Measurements from ENCODE around the gene C9.
A peak's percentile ranks its signal among the peaks of the same experiment; 100 is the strongest.

C9 gene

DNA sequence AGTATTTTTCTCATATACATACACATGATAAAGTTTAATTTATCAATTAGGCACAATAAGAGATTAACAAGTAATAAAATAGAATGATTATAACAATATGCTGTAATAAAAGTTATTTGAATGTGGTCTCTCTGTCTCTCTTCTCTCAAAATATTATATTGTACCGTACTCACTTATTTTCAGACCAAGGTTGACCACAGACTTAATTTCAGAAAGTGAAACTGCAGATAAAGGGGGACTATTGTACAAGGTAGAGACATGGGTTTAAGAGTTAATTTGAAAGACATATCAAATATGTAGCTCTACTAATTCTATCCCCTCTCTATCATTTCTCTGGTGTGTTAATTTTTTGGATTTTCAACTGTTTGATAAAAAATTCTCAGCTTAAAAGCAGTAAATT lies 20.0 kb upstream of the C9 start:
- no peak overlapping the region for H3K18ac ChIP-seq (ENCODE audit: low read depth in 1 of 2, low read length in 2 of 2)
- WGBS, result no CpG with 5 or more reads among the region's 1 CpG
- no peak overlapping the region for H2BK15ac ChIP-seq (ENCODE audit: low read depth, poor library complexity, severe bottlenecking)
- H3K27me3 ChIP-seq (ENCODE audit: control insufficient read depth in 1 of 2, insufficient read depth in 1 of 2, low read length in 2 of 2), result no peaks in the 10 kb centered on the region
- H3K36me3 ChIP-seq (ENCODE audit: control insufficient read depth in 1 of 2, insufficient read depth in 2 of 2, low read depth in 1 of 2, low read length in 2 of 2), result peaks cover 29 to 100% of the 10 kb centered on the region in 2 experiments
- DNase-seq, result no peak
- no peak overlapping the region for H2BK120ac ChIP-seq (ENCODE audit: low read depth, low read length)
- H3K23ac ChIP-seq (ENCODE audit: low read length in 2 of 2), result no peak overlapping the region
- peaks cover 1% of the 10 kb centered on the region for H3K4me1 ChIP-seq (ENCODE audit: control insufficient read depth, insufficient read depth, low read depth, low read length)
- no peak overlapping the region for H3K4me2 ChIP-seq (ENCODE audit: low read length, poor library complexity, severe bottlenecking)
- no peak overlapping the region for H3K14ac ChIP-seq (ENCODE audit: low read length in 2 of 2)
- peaks cover 18% of the 10 kb centered on the region for H3K79me1 ChIP-seq (replicated peaks; ENCODE audit: low read length, poor library complexity, severe bottlenecking)
- H3K4me3 ChIP-seq (ENCODE audit: insufficient read depth in 1 of 2, low read depth in 1 of 2, low read length in 2 of 2), result no peak overlapping the region
- no peak overlapping the region for H2BK5ac ChIP-seq (ENCODE audit: low read depth, low read length, poor library complexity, severe bottlenecking)
- no peaks in the 10 kb centered on the region for H3K9me3 ChIP-seq (ENCODE audit: control insufficient read depth, low read length)
- H2AFZ ChIP-seq (ENCODE audit: low read depth, low read length), result no peak overlapping the region
- no peak overlapping the region for H4K91ac ChIP-seq (ENCODE audit: low read length)
- H3K4ac ChIP-seq (ENCODE audit: low read depth in 1 of 2, low read length in 2 of 2), result no peak overlapping the region
- no peak overlapping the region for H2AK5ac ChIP-seq (ENCODE audit: low read length, severe bottlenecking)
- no peak overlapping the region for H3K27ac ChIP-seq (ENCODE audit: low read length, poor library complexity, severe bottlenecking)
- H2BK12ac ChIP-seq (ENCODE audit: low read length in 2 of 2), result no peak overlapping the region
- peak overlapping the region; percentile 1 for H3K9ac ChIP-seq (ENCODE audit: low read length)
- no peak overlapping the region for H4K8ac ChIP-seq (ENCODE audit: low read length)

DNA sequence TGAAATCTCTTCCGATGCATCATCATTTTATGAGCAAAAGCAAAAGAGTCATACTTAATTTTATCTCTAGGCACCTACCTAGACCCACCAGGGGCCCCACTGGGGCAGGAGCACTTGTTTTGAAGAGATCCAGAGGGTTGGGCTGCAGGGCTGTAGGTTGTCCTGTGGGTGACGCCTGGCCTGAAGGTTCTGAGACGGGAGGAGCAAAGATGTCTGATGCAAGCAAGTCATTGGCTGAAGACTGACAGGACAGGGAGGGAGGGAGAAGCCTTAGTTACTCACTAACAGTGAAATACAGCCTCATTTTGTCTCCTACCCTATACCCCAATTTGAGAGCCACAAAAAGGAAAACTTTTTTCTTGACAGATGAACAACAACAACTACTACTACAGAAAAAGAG lies 17.1 kb upstream of the C9 start:
- H2BK15ac ChIP-seq (ENCODE audit: low read depth, poor library complexity, severe bottlenecking), result no peak overlapping the region
- peaks cover 19% of the 10 kb centered on the region for H3K79me1 ChIP-seq (replicated peaks; ENCODE audit: low read length, poor library complexity, severe bottlenecking)
- H3K9ac ChIP-seq (ENCODE audit: low read length), result no peak overlapping the region
- no peak overlapping the region for H2BK120ac ChIP-seq (ENCODE audit: low read depth, low read length)
- no peaks in the 10 kb centered on the region for H3K27me3 ChIP-seq (ENCODE audit: control insufficient read depth in 1 of 2, insufficient read depth in 1 of 2, low read length in 2 of 2)
- H2AK5ac ChIP-seq (ENCODE audit: low read length, severe bottlenecking), result no peak overlapping the region
- peaks cover 1% of the 10 kb centered on the region for H3K4me1 ChIP-seq (ENCODE audit: control insufficient read depth, insufficient read depth, low read depth, low read length)
- no peak overlapping the region for H2BK12ac ChIP-seq (ENCODE audit: low read length in 2 of 2)
- H3K18ac ChIP-seq (ENCODE audit: low read depth in 1 of 2, low read length in 2 of 2), result no peak overlapping the region
- 94% methylated on average over 2 of the region's 3 CpGs for WGBS
- DNase-seq, result no peak
- no peak overlapping the region for H3K4ac ChIP-seq (ENCODE audit: low read depth in 1 of 2, low read length in 2 of 2)
- no peak overlapping the region for H3K4me2 ChIP-seq (ENCODE audit: low read length, poor library complexity, severe bottlenecking)
- H3K23ac ChIP-seq (ENCODE audit: low read length in 2 of 2), result no peak overlapping the region
- no peak overlapping the region for H2AFZ ChIP-seq (ENCODE audit: low read depth, low read length)
- H4K91ac ChIP-seq (ENCODE audit: low read length), result no peak overlapping the region
- no peak overlapping the region for H3K4me3 ChIP-seq (ENCODE audit: insufficient read depth in 1 of 2, low read depth in 1 of 2, low read length in 2 of 2)
- H4K8ac ChIP-seq (ENCODE audit: low read length), result no peak overlapping the region
- no peak overlapping the region for H2BK5ac ChIP-seq (ENCODE audit: low read depth, low read length, poor library complexity, severe bottlenecking)
- no peaks in the 10 kb centered on the region for H3K9me3 ChIP-seq (ENCODE audit: control insufficient read depth, low read length)
- H3K14ac ChIP-seq (ENCODE audit: low read length in 2 of 2), result no peak overlapping the region
- peaks cover 46 to 99% of the 10 kb centered on the region in 2 experiments for H3K36me3 ChIP-seq (ENCODE audit: control insufficient read depth in 1 of 2, insufficient read depth in 2 of 2, low read depth in 1 of 2, low read length in 2 of 2)
- H3K27ac ChIP-seq (ENCODE audit: low read length, poor library complexity, severe bottlenecking), result no peak overlapping the region

DNA sequence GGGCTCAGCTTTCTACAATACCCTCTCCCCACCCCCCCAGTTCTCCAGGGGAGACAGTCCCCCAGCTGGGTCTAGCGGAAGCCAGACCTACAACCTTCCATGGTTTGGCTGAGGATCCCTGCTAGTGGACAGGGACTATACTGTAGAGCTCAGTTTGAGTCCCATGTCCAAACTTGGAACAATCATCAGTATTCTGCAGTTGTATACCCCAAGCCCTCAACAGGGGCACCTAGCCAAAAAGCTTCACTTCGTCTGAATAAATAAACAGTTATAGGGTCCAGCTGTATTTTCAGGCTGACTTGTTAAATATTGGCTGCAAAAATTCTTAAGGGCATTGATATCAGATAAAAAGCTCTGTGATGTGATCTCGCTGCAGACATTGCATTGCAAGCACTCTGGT lies 15.4 kb upstream of the C9 start:
- 87% methylated on average over 3 of the region's 3 CpGs for WGBS

DNA sequence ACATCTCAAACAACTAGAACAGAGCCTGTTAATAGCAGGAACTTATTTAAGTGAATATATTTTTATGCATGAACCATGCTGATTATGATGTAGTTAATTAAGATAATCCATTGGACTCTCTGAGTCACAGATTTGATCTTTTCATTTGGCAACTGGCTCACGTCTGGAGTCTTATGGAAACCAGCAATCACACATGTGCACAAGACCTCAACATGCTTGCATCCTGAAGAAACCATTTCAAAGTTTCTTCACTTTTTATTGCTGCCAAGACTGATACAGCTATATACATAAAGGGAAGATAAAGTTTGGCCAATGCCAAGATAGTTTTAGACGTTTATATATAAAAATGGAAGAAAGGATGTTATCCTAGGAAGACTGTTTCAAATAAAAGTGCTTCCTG lies 13.3 kb upstream of the C9 start:
- H2AFZ ChIP-seq (ENCODE audit: low read depth, low read length), result no peak overlapping the region
- H2BK12ac ChIP-seq (ENCODE audit: low read length in 2 of 2), result no peak overlapping the region
- no peak overlapping the region for H3K18ac ChIP-seq (ENCODE audit: low read depth in 1 of 2, low read length in 2 of 2)
- no peaks in the 10 kb centered on the region for H3K4me1 ChIP-seq (ENCODE audit: control insufficient read depth, insufficient read depth, low read depth, low read length)
- H3K4me2 ChIP-seq (ENCODE audit: low read length, poor library complexity, severe bottlenecking), result no peak overlapping the region
- peaks cover 17% of the 10 kb centered on the region for H3K79me1 ChIP-seq (replicated peaks; ENCODE audit: low read length, poor library complexity, severe bottlenecking)
- no peak for DNase-seq
- H3K4me3 ChIP-seq (ENCODE audit: insufficient read depth in 1 of 2, low read depth in 1 of 2, low read length in 2 of 2), result no peak overlapping the region
- no peak overlapping the region for H3K23ac ChIP-seq (ENCODE audit: low read length in 2 of 2)
- no peak overlapping the region for H3K4ac ChIP-seq (ENCODE audit: low read depth in 1 of 2, low read length in 2 of 2)
- no peak overlapping the region for H2BK15ac ChIP-seq (ENCODE audit: low read depth, poor library complexity, severe bottlenecking)
- no peak overlapping the region for H2AK5ac ChIP-seq (ENCODE audit: low read length, severe bottlenecking)
- H2BK5ac ChIP-seq (ENCODE audit: low read depth, low read length, poor library complexity, severe bottlenecking), result no peak overlapping the region
- peak overlapping the region; percentile 5 for H3K9ac ChIP-seq (ENCODE audit: low read length)
- no peaks in the 10 kb centered on the region for H3K9me3 ChIP-seq (ENCODE audit: control insufficient read depth, low read length)
- H3K36me3 ChIP-seq (ENCODE audit: control insufficient read depth in 1 of 2, insufficient read depth in 2 of 2, low read depth in 1 of 2, low read length in 2 of 2), result peaks cover 45 to 99% of the 10 kb centered on the region in 2 experiments
- no peak overlapping the region for H4K91ac ChIP-seq (ENCODE audit: low read length)
- 97% methylated on average over 2 of the region's 2 CpGs for WGBS
- H2BK120ac ChIP-seq (ENCODE audit: low read depth, low read length), result no peak overlapping the region
- no peak overlapping the region for H3K14ac ChIP-seq (ENCODE audit: low read length in 2 of 2)
- H4K8ac ChIP-seq (ENCODE audit: low read length), result no peak overlapping the region
- H3K27me3 ChIP-seq (ENCODE audit: control insufficient read depth in 1 of 2, insufficient read depth in 1 of 2, low read length in 2 of 2), result no peaks in the 10 kb centered on the region
- H3K27ac ChIP-seq (ENCODE audit: low read length, poor library complexity, severe bottlenecking), result no peak overlapping the region

More for the DNA sequence above, 15.4 kb upstream of the C9 start:
- Histone ChIP-seq H2AK5ac (ENCODE audit: low read length, severe bottlenecking) (no peak overlapping the region), H3K23ac (ENCODE audit: low read length in 2 of 2) (no peak overlapping the region), H3K9ac (ENCODE audit: low read length) (peak overlapping the region; percentile 16), H3K9me3 (ENCODE audit: control insufficient read depth, low read length) (no peaks in the 10 kb centered on the region), H3K4me3 (ENCODE audit: insufficient read depth in 1 of 2, low read depth in 1 of 2, low read length in 2 of 2) (no peak overlapping the region), H2AFZ (ENCODE audit: low read depth, low read length) (no peak overlapping the region), H3K18ac (ENCODE audit: low read depth in 1 of 2, low read length in 2 of 2) (no peak overlapping the region), H3K4me2 (ENCODE audit: low read length, poor library complexity, severe bottlenecking) (no peak overlapping the region), H3K27ac (ENCODE audit: low read length, poor library complexity, severe bottlenecking) (no peak overlapping the region), H3K14ac (ENCODE audit: low read length in 2 of 2) (no peak overlapping the region), H3K79me1 (replicated peaks; ENCODE audit: low read length, poor library complexity, severe bottlenecking) (peaks cover 17% of the 10 kb centered on the region), H2BK5ac (ENCODE audit: low read depth, low read length, poor library complexity, severe bottlenecking) (no peak overlapping the region), H3K27me3 (ENCODE audit: control insufficient read depth in 1 of 2, insufficient read depth in 1 of 2, low read length in 2 of 2) (no peaks in the 10 kb centered on the region), H4K91ac (ENCODE audit: low read length) (no peak overlapping the region), H2BK15ac (ENCODE audit: low read depth, poor library complexity, severe bottlenecking) (no peak overlapping the region), H2BK120ac (ENCODE audit: low read depth, low read length) (no peak overlapping the region), H2BK12ac (ENCODE audit: low read length in 2 of 2) (no peak overlapping the region), H3K36me3 (ENCODE audit: control insufficient read depth in 1 of 2, insufficient read depth in 2 of 2, low read depth in 1 of 2, low read length in 2 of 2) (peaks cover 48 to 99% of the 10 kb centered on the region in 2 experiments), H4K8ac (ENCODE audit: low read length) (no peak overlapping the region), H3K4me1 (ENCODE audit: control insufficient read depth, insufficient read depth, low read depth, low read length) (no peaks in the 10 kb centered on the region), H3K4ac (ENCODE audit: low read depth in 1 of 2, low read length in 2 of 2) (no peak overlapping the region)
- DNase-seq, result no peak

Data from mesenchymal stem cell (in vitro differentiated cells and primary cell).